KG1 (cell line): ENCODE results near the gene HPF1.
"Not testable (repeated sequence)": the region's sequence is repeated elsewhere in the genome, so short reads cannot be mapped to it uniquely, and the experiment has no call there.

Source experiments
- DNase-seq: peaks from one replicate; lab custom pipeline; 2025; lab: John Stamatoyannopoulos, UW

The HPF1 gene

GRCh38 chr4:169757575-169758184, at the start of gene HPF1:
Gene HPF1, minus strand, starts transcription at chr4:169757944. Its CDS starts 67 bp downstream, at chr4:169757877.
- peak; percentile 22 for DNase-seq

GRCh38 chr4:169806770-169807169, 49.0 kb upstream of the HPF1 start:
- not testable (repeated sequence) for DNase-seq

- no peak for DNase-seq
Observed at GRCh38 chr4:169803413-169803812, 45.7 kb upstream of the HPF1 start.

GRCh38 chr4:169802873-169803272, 45.1 kb upstream of the HPF1 start:
- no peak for DNase-seq

- DNase-seq = no peak
Observed at GRCh38 chr4:169800541-169800940, 42.8 kb upstream of the HPF1 start.

- DNase-seq = no peak
Observed at GRCh38 chr4:169799260-169799659, 41.5 kb upstream of the HPF1 start.

GRCh38 chr4:169795585-169795984, 37.8 kb upstream of the HPF1 start:
- DNase-seq = no peak

- DNase-seq = peak; percentile 1
Observed at GRCh38 chr4:169791527-169792156, 33.9 kb upstream of the HPF1 start.

- DNase-seq = no peak
Observed at GRCh38 chr4:169791062-169791461, 33.3 kb upstream of the HPF1 start.

- no peak for DNase-seq
Observed at GRCh38 chr4:169774466-169775445, 17.0 kb upstream of the HPF1 start.

GRCh38 chr4:169773889-169774288, 16.1 kb upstream of the HPF1 start:
- DNase-seq = no peak

- not testable (repeated sequence) for DNase-seq
Observed at GRCh38 chr4:169771556-169772080, 13.9 kb upstream of the HPF1 start.

- DNase-seq = no peak
Observed at GRCh38 chr4:169770416-169770815, 12.7 kb upstream of the HPF1 start.

GRCh38 chr4:169768385-169768784, 10.6 kb upstream of the HPF1 start:
- DNase-seq = no peak

GRCh38 chr4:169766741-169767140, 9.0 kb upstream of the HPF1 start:
- DNase-seq = no peak

GRCh38 chr4:169765835-169766234, 8.1 kb upstream of the HPF1 start:
- no peak for DNase-seq

GRCh38 chr4:169761846-169762245, 4.1 kb upstream of the HPF1 start:
- DNase-seq = no peak

- DNase-seq = no peak
Observed at GRCh38 chr4:169758401-169758962, 738 bp upstream of the HPF1 start.

GRCh38 chr4:169756971-169757574, 671 bp downstream of the HPF1 start:
- peak; percentile 1 for DNase-seq

- DNase-seq = no peak
Observed at GRCh38 chr4:169745291-169745690, 12.5 kb downstream of the HPF1 start.

GRCh38 chr4:169744601-169745000, 13.1 kb downstream of the HPF1 start:
- DNase-seq = no peak

- DNase-seq = no peak
Observed at GRCh38 chr4:169741569-169741968, 16.2 kb downstream of the HPF1 start.
